Nephron progenitor cell (in vitro differentiated cells): ENCODE results near the gene CD40LG.

Experiments
- DNase-seq: peaks from one replicate; pipeline ENCODE4 v3.0.0; 2021
- H3K27ac Mint-ChIP-seq: 2 replicates; pipeline ENCODE4 v1.8.0; 2021; ENCODE audit warnings: mild to moderate bottlenecking, moderate library complexity, mixed read lengths
- H3K27me3 Mint-ChIP-seq: 2 replicates; pipeline ENCODE4 v1.8.0; 2021; ENCODE audit warnings: mild to moderate bottlenecking, low read depth, mixed read lengths; ENCODE audit not compliant: poor library complexity
- H3K36me3 Mint-ChIP-seq: 2 replicates; pipeline ENCODE4 v1.8.0; 2021; ENCODE audit warnings: low read depth, mixed read lengths
- H3K4me1 Mint-ChIP-seq: 2 replicates; pipeline ENCODE4 v1.8.0; 2021; ENCODE audit warnings: mixed read lengths
- H3K4me3 Mint-ChIP-seq: 2 replicates; pipeline ENCODE4 v1.8.0; 2021; ENCODE audit warnings: mild to moderate bottlenecking, moderate library complexity, mixed read lengths
- H3K9me3 Mint-ChIP-seq: 2 replicates; pipeline ENCODE4 v1.8.0; 2021; ENCODE audit warnings: mild to moderate bottlenecking, moderate library complexity, mixed read lengths
- TF ChIP-seq, protein P1 (sequence below): fragments of 200-600 bp; sonication (generic); IDR thresholded peaks from 2 replicates; pipeline ENCODE4 v1.5.0; 2021; ENCODE audit warnings: antibody characterized with exemption

The CD40LG gene

DNA sequence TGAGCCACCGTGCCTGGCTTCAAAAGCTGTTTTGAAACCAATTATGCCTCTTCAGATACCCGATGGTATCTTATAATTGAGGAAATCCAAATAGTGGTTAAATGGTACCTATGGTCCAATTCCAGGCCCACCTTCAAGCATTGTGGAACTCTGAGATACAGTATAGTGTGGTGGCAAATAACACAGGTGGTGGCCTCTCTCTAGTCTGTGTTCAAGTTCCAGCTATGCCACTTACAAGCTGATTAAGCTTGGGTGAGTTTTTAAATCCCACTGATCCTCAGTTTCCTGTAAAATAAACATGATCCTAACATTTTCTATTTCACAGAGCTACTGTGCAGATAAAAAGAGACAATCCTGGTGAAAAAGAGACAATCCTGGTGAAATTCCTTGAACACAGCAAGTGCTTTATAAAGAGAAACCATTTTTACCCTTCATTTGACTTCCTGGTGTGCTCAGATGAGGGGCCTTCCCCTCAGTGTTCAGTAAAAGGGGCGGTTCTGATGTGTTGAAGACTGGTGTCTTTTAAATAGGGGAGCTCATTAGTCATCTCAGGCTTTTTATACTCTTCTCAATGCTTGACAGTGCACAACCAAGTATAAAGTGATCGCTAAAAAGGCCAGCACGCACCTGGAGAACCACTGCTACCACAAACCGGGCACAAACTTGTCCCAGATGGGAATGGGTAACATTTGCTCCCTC lies 30.8 kb upstream of the CD40LG start:
- peaks cover 32% of the 10 kb centered on the region for H3K9me3 Mint-ChIP-seq
- no peaks in the 10 kb centered on the region for H3K27me3 Mint-ChIP-seq
- no peak overlapping the region for H3K4me3 Mint-ChIP-seq
- no peak overlapping the region for H3K27ac Mint-ChIP-seq
- H3K4me1 Mint-ChIP-seq: no peaks in the 10 kb centered on the region
- no peak for DNase-seq
- TF ChIP-seq, protein P1, sequence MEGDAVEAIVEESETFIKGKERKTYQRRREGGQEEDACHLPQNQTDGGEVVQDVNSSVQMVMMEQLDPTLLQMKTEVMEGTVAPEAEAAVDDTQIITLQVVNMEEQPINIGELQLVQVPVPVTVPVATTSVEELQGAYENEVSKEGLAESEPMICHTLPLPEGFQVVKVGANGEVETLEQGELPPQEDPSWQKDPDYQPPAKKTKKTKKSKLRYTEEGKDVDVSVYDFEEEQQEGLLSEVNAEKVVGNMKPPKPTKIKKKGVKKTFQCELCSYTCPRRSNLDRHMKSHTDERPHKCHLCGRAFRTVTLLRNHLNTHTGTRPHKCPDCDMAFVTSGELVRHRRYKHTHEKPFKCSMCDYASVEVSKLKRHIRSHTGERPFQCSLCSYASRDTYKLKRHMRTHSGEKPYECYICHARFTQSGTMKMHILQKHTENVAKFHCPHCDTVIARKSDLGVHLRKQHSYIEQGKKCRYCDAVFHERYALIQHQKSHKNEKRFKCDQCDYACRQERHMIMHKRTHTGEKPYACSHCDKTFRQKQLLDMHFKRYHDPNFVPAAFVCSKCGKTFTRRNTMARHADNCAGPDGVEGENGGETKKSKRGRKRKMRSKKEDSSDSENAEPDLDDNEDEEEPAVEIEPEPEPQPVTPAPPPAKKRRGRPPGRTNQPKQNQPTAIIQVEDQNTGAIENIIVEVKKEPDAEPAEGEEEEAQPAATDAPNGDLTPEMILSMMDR: no peak
- H3K36me3 Mint-ChIP-seq: no peaks in the 10 kb centered on the region

GRCh38 chrX:136619899-136620505 lies 28.0 kb upstream of the CD40LG start:
- Mint-ChIP-seq H3K36me3 (no peaks in the 10 kb centered on the region), H3K27me3 (no peaks in the 10 kb centered on the region), H3K27ac (no peak overlapping the region), H3K4me3 (no peak overlapping the region), H3K4me1 (no peaks in the 10 kb centered on the region), H3K9me3 (peaks cover 34% of the 10 kb centered on the region)
- TF ChIP-seq, protein P1: no peak
- no peak for DNase-seq

DNA sequence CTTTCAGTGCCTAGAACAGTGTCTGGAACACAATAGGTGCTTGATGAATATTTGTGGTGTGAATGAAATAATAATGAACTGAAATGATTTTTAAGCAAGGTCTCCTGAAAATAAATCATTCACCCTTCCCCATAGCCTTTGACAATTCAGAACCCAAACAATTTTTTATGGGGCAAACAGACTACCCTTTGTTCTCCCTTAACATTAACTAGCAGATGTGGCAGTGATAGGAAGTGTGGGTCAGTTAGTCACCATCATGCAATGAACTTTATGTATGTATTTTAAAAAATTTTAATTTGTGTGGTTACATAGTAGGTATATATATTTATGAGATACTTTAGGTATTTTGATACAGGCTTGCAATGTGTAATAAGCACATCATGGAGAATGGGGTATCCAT lies 27.2 kb upstream of the CD40LG start:
- H3K36me3 Mint-ChIP-seq: no peaks in the 10 kb centered on the region

GRCh38 chrX:136622568-136622967 lies 25.4 kb upstream of the CD40LG start:
- Mint-ChIP-seq H3K9me3 (peaks cover 33% of the 10 kb centered on the region), H3K4me1 (no peaks in the 10 kb centered on the region), H3K27ac (no peak overlapping the region), H3K36me3 (no peaks in the 10 kb centered on the region), H3K27me3 (no peaks in the 10 kb centered on the region), H3K4me3 (no peak overlapping the region)
- TF ChIP-seq, protein P1: no peak
- no peak for DNase-seq

More for the DNA sequence above, 27.2 kb upstream of the CD40LG start:
- TF ChIP-seq, protein P1: no peak
- H3K27me3 Mint-ChIP-seq: no peaks in the 10 kb centered on the region
- H3K4me3 Mint-ChIP-seq: no peak overlapping the region
- peaks cover 32% of the 10 kb centered on the region for H3K9me3 Mint-ChIP-seq
- no peaks in the 10 kb centered on the region for H3K4me1 Mint-ChIP-seq
- no peak for DNase-seq
- H3K27ac Mint-ChIP-seq: no peak overlapping the region

GRCh38 chrX:136623396-136623795 lies 24.6 kb upstream of the CD40LG start:
- Mint-ChIP-seq H3K27ac (no peak overlapping the region), H3K9me3 (peaks cover 38% of the 10 kb centered on the region), H3K4me3 (no peak overlapping the region), H3K36me3 (no peaks in the 10 kb centered on the region), H3K4me1 (no peaks in the 10 kb centered on the region), H3K27me3 (no peaks in the 10 kb centered on the region)
- DNase-seq: no peak
- TF ChIP-seq, protein P1: no peak

GRCh38 chrX:136625246-136625645 lies 22.7 kb upstream of the CD40LG start:
- peaks cover 33% of the 10 kb centered on the region for H3K9me3 Mint-ChIP-seq
- TF ChIP-seq, protein P1: no peak
- no peaks in the 10 kb centered on the region for H3K4me1 Mint-ChIP-seq
- no peak overlapping the region for H3K27ac Mint-ChIP-seq
- no peaks in the 10 kb centered on the region for H3K36me3 Mint-ChIP-seq
- DNase-seq: no peak
- no peak overlapping the region for H3K4me3 Mint-ChIP-seq
- no peaks in the 10 kb centered on the region for H3K27me3 Mint-ChIP-seq
